T-helper 1 cell treated with Interleukin-12 subunit alpha and Interleukin-12 subunit beta and Interleukin-4 antibody, amounts not matched to agents 30 ng/mL and 1 ng/mL, for 36 hours (primary cell): ENCODE results near the gene EIF4EBP2. TPM values are rescaled to one million over a fixed set of nuclear protein-coding genes. Genes with fewer than 3 reads are reported as not detected.

Experiments
- intact Hi-C: fragments of 100-400 bp; cut with micrococcal nuclease; formaldehyde crosslinking; loops from one replicate; pipeline ENCODE4 v1.15.1; 2024
- total RNA-seq: library from RNA; stranded (reverse); gene quantifications from 2 replicates; pipeline ENCODE4 v1.2.3, GENCODE V29; 2022

The EIF4EBP2 gene
- total RNA-seq, 1 donor from 2014 or later = 48.4 TPM

- intact Hi-C loops = no loop called here
These were observed 54.5 kb downstream of the EIF4EBP2 start for GRCh38 chr10:70458329-70459060.

- intact Hi-C loops = no loop called here
These were observed 55.3 kb downstream of the EIF4EBP2 start for GRCh38 chr10:70459061-70459773.

GRCh38 chr10:70459774-70460490, 56.0 kb downstream of the EIF4EBP2 start:
- intact Hi-C loops = no loop called here

- intact Hi-C loops = loop anchor here (1.0 kb wide), 3 partner anchors 79 to 419 kb away; no protein-coding TSS in a partner anchor
These were observed 57.7 kb downstream of the EIF4EBP2 start for GRCh38 chr10:70461397-70462348.

- intact Hi-C loops = no loop called here
These were observed 58.5 kb downstream of the EIF4EBP2 start for GRCh38 chr10:70462349-70462984.

GRCh38 chr10:70465278-70465677, 61.3 kb downstream of the EIF4EBP2 start:
- intact Hi-C loops = no loop called here

- intact Hi-C loops = no loop called here
These were observed 61.9 kb downstream of the EIF4EBP2 start for GRCh38 chr10:70465832-70466231.

GRCh38 chr10:70466951-70467350, 63.0 kb downstream of the EIF4EBP2 start:
- intact Hi-C loops = no loop called here

- intact Hi-C loops = no loop called here
These were observed 69.0 kb downstream of the EIF4EBP2 start for GRCh38 chr10:70472799-70473454.

GRCh38 chr10:70474780-70475179, 70.8 kb downstream of the EIF4EBP2 start:
- intact Hi-C loops = loop anchor here (5.0 kb wide), 3 partner anchors 67 to 413 kb away; partner anchors contain the start of genes PCBD1 and PPA1

GRCh38 chr10:70475661-70476060, 71.7 kb downstream of the EIF4EBP2 start:
- intact Hi-C loops = loop anchor here (2.0 to 5.0 kb wide), 4 partner anchors 19 to 412 kb away; partner anchors contain the start of genes PCBD1 and PPA1

- intact Hi-C loops = loop anchor here (2.0 to 5.0 kb wide), 4 partner anchors 18 to 411 kb away; partner anchors contain the start of genes PCBD1 and PPA1
These were observed 72.5 kb downstream of the EIF4EBP2 start for GRCh38 chr10:70476249-70477035.

GRCh38 chr10:70477661-70478162, 73.8 kb downstream of the EIF4EBP2 start:
- intact Hi-C loops = loop anchor here (2.0 to 5.0 kb wide), 4 partner anchors 17 to 410 kb away; partner anchors contain the start of genes PCBD1 and PPA1

Other genes with a start within 250 kb of the EIF4EBP2 start
- gene SAR1A, start 233.6 kb upstream of the EIF4EBP2 start, total RNA-seq = 100.0 and 110 TPM in 2 replicates
- gene PPA1, start 170.7 kb upstream of the EIF4EBP2 start, total RNA-seq = 187 and 192 TPM in 2 replicates
- not detected in 2 replicates for gene NPFFR1, start 120.1 kb upstream of the EIF4EBP2 start, total RNA-seq
- 7.8 and 9.0 TPM in 2 replicates for gene LRRC20, start 21.5 kb upstream of the EIF4EBP2 start, total RNA-seq
- gene NODAL, start 37.5 kb downstream of the EIF4EBP2 start, total RNA-seq = not detected in 2 replicates
- 0.07 and 0.10 TPM in 2 replicates for gene PALD1, start 74.6 kb downstream of the EIF4EBP2 start, total RNA-seq
- 129 and 132 TPM in 2 replicates for gene PRF1, start 198.6 kb downstream of the EIF4EBP2 start, total RNA-seq